Measurements from ENCODE around the gene CWF19L1.

Gene CWF19L1

DNA sequence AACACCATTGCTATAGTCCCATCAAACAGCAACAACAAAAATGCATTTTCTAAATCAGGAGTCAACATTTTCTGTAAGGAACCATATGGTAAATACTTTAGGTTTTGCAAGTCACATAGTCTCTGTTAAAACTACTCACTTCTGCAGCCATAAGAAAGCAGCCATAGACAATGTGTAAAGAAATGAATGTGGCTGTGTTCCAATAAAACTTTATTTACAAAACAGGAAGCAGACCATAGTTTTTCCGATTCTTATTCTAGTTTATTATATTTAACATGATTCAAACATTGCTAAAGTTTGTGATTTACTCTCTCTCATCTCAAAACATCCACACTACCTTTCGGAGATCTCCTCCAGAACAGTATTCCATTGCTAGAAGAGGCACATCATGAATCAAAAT is 44.9 kb downstream of the CWF19L1 start:
- peaks cover 0 to 2% (median 0%) of the 10 kb centered on the region in 4 donors for H3K4me1 ChIP-seq
- H3K27ac ChIP-seq: no peak overlapping the region
- H3K4me3 ChIP-seq: no peak overlapping the region
- H3K27me3 ChIP-seq: no peaks in the 10 kb centered on the region
- no peak for TF ChIP-seq CTCF (IDR thresholded peaks at IDR 0.05)
- DNase-seq: no peak
- no peaks in the 10 kb centered on the region for H3K9me3 ChIP-seq
- H3K36me3 ChIP-seq: peaks cover 64 to 82% (median 67%) of the 10 kb centered on the region in 3 donors
- intact Hi-C loops (cut with DNase I; ENCODE audit: low total_unique reads): no loop called here

GRCh38 chr10:100216006-100216405 is 51.4 kb downstream of the CWF19L1 start:
- Histone ChIP-seq H3K27me3 (no peaks in the 10 kb centered on the region), H3K4me3 (no peak overlapping the region), H3K27ac (no peak overlapping the region), H3K4me1 (no peaks in the 10 kb centered on the region), H3K9me3 (no peaks in the 10 kb centered on the region), H3K36me3 (peaks cover 70 to 85% (median 71%) of the 10 kb centered on the region in 3 donors)
- no peak for TF ChIP-seq CTCF (IDR thresholded peaks at IDR 0.05)
- no peak for DNase-seq
- intact Hi-C loops (cut with DNase I; ENCODE audit: low total_unique reads): no loop called here

DNA sequence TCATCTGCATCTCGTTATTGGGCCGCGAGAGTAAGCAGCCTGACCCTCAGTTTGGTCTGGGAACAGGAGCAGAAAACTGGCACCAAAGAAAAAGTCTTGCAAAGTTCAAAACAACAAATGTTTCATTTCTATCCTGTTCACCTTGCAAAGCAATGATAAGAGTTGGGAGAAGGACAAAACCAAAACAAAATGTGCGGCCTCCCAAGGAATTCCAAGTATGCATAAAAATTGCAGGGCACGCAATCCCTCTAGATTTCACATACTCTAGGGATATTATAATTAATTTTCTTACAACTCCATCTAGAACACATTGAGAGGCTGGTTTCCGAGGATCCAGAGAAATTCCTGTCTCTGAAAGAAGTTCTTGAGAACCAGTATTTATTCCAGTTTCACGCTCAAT is 58.1 kb downstream of the CWF19L1 start:
- no peak overlapping the region for H3K4me3 ChIP-seq
- intact Hi-C loops (cut with DNase I; ENCODE audit: low total_unique reads): no loop called here
- peaks cover 62 to 79% (median 66%) of the 10 kb centered on the region in 3 donors for H3K36me3 ChIP-seq
- no peak overlapping the region for H3K27ac ChIP-seq
- DNase-seq: no peak
- no peaks in the 10 kb centered on the region for H3K9me3 ChIP-seq
- H3K27me3 ChIP-seq: no peaks in the 10 kb centered on the region
- no peaks in the 10 kb centered on the region for H3K4me1 ChIP-seq
- no peak for TF ChIP-seq CTCF (IDR thresholded peaks at IDR 0.05)

- no peak for DNase-seq
- H3K27me3 ChIP-seq: no peaks in the 10 kb centered on the region
- intact Hi-C loops (cut with DNase I; ENCODE audit: low total_unique reads): no loop called here
- no peak overlapping the region for H3K4me3 ChIP-seq
- TF ChIP-seq CTCF (IDR thresholded peaks at IDR 0.05): no peak
- no peaks in the 10 kb centered on the region for H3K9me3 ChIP-seq
- H3K4me1 ChIP-seq: no peaks in the 10 kb centered on the region
- no peak overlapping the region for H3K27ac ChIP-seq
- H3K36me3 ChIP-seq: peaks cover 60 to 80% (median 66%) of the 10 kb centered on the region in 3 donors
Observed at GRCh38 chr10:100208276-100208675, 59.2 kb downstream of the CWF19L1 start.

GRCh38 chr10:100204370-100204769 is 63.1 kb downstream of the CWF19L1 start:
- no peak overlapping the region for H3K4me3 ChIP-seq
- no peak for TF ChIP-seq CTCF (IDR thresholded peaks at IDR 0.05)
- peaks cover 85 to 96% (median 90%) of the 10 kb centered on the region in 3 donors for H3K36me3 ChIP-seq
- no peak for DNase-seq
- H3K9me3 ChIP-seq: no peaks in the 10 kb centered on the region
- no peaks in the 10 kb centered on the region for H3K27me3 ChIP-seq
- intact Hi-C loops (cut with DNase I; ENCODE audit: low total_unique reads): no loop called here
- H3K27ac ChIP-seq: no peak overlapping the region
- H3K4me1 ChIP-seq: no peaks in the 10 kb centered on the region

DNA sequence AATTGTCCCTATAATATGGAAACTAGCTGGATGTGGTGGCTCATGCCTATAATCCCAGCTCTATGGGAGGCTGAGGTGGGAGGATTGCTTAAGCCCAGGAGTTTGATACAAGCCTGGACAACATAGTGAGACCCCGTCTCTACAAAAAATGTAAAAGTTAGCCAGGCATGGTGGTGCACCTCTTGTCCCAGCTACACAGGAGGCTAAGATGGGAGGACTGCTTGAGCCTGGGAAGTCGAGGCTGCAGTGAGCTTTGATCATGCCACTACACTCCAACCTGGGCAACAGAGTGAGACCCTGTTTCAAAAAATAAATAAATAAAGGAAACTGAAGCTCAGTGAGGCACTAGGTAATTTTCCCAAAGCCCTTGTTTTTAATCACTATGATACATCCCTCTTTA is 65.9 kb downstream of the CWF19L1 start:
- H3K4me1 ChIP-seq: no peaks in the 10 kb centered on the region
- no peak overlapping the region for H3K4me3 ChIP-seq
- H3K27ac ChIP-seq: no peak overlapping the region
- no peaks in the 10 kb centered on the region for H3K9me3 ChIP-seq
- intact Hi-C loops (cut with DNase I; ENCODE audit: low total_unique reads): no loop called here
- TF ChIP-seq CTCF (IDR thresholded peaks at IDR 0.05): no peak
- peaks cover 81 to 97% (median 93%) of the 10 kb centered on the region in 3 donors for H3K36me3 ChIP-seq
- no peak for DNase-seq
- H3K27me3 ChIP-seq: no peaks in the 10 kb centered on the region

Measured in tibial artery (tissue), 4 donors.